NCI-H2029 treated with DMSO at 0.1 percent for 48 hours (cell line): ENCODE data around the gene RASIP1.
"Not testable (repeated sequence)": the region's sequence is repeated elsewhere in the genome, so short reads cannot be mapped to it uniquely, and the experiment has no call there.

ENCODE experiments used
- DNase-seq: peaks from one replicate; lab custom pipeline; 2025; lab: John Stamatoyannopoulos, UW

The RASIP1 gene

GRCh38 chr19:48740164-48740972, at the start of gene RASIP1:
Gene RASIP1, minus strand, starts transcription at chr19:48740610. Its CDS starts 328 bp downstream, at chr19:48740282.
- no peak for DNase-seq

DNA sequence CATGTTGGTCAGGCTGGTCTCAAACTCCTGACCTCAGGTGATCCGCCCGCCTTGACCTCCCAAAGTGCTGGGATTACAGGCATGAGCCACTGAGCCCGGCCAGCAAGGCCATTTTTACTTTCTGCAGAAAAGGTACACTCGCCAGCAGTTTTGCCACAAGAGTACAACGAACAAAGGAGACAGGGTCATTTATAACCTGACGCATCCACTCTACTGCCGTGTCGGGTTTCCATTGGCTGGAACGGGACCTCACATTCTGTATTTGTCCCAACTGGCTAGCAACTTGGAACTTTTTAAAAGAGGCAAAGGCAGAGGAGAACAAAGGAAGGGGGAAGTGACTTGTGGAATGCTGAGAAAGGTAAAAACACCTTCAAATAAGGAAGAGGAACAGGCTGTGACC, 46.9 kb upstream of the RASIP1 start:
- DNase-seq = not testable (repeated sequence)

DNA sequence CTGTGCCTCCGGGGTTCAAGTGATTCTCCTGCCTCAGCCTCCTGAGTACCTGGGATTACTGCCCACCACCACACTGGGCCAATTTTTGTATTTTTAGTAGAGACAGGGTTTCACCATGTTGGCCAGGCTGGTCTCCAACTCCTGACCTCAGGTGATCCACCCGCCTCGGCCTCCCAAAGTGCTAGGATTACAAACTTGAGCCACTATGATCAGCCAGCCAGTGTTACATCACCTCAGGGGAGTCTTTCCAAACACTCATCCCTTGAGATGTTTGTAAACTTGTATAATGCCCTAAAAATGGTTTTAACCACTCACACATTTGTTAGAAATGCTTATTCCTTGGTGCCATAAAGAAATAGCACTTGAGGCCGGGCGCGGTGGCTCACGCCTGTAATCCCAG, 46.0 kb upstream of the RASIP1 start:
- DNase-seq = not testable (repeated sequence)

GRCh38 chr19:48784527-48784926, 44.1 kb upstream of the RASIP1 start:
- no peak for DNase-seq

DNA sequence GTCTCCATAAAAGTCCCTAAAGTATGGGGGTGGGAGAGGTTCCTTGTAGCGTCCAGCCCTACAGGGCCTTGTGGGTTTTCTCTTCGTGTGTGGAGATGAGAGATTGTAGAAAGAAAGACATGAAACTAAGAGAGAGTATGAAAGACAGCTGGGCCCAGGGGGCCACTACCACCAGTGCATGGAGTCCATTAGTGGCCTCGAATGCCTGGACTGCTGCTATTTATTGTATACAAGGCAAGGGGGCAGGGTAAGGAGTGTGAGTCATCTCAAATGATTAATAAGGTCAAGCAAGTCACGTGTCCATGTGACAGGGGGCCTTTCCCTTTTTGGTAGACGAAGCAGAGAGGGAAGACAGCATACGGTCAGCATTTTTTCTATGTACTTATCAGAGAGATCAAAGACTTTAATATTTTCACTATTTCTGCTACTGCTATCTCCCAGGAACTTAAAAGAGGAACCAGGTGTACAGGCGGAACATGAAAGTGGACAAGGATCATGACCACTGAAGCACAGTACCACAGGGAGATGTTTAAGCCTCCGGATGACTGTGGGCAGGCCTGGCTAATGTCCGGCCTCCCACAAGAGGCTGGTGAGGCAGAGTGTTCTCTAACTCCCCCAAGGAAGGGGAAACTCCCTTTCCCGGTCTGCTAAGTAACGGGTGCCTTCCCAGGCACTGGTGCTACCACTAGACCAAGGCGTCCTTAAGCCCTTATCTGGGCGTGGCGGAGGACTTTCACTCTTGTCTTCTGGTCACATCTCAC, 40.4 kb upstream of the RASIP1 start:
- no peak for DNase-seq

- DNase-seq = no peak
These were observed 39.2 kb upstream of the RASIP1 start for GRCh38 chr19:48779636-48780035.

DNA sequence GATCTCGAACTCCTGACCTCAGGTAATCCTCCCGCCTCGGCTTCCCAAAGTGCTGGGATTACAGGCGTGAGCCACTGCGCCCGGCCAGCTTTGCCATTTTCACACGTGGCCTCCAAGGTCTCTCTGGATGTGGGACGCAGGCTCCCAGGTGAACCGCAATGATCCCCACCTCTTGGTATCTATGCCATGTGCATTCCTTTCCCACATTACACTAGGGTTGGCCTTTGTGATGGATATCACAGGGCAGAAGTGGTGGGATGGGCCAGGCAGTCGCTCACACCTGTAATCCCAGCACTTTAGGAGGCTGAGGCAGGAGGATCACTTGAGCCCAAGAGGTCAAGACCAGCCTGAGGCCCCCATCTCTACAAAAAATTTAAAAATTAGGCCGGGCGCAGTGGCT, 37.3 kb upstream of the RASIP1 start:
- no peak for DNase-seq

- DNase-seq = no peak
These were observed 36.7 kb upstream of the RASIP1 start for GRCh38 chr19:48777139-48777538.

DNA sequence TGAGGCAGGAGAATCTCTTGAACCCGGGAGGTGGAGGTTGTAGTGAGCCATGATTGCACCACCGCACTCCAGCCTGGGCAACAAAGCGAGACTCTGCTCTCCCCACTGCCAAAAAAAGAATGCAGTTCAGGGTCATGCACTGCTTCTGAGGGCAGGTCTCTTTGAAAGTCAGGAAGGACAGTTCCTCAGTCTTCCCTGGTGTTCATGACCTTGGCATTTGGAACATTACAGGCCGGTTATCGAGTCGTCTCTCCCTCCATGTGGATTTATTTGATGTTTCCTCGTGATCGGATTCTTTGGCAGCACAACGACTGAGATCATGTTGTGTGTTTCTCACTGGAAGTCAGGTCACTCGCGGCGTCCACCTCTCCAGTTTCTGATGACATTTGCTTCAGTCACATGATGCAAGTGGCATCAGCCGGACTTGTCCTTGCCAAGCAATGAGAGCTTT, 32.1 kb upstream of the RASIP1 start:
- DNase-seq = no peak

GRCh38 chr19:48770734-48771472, 30.5 kb upstream of the RASIP1 start:
- no peak for DNase-seq

DNA sequence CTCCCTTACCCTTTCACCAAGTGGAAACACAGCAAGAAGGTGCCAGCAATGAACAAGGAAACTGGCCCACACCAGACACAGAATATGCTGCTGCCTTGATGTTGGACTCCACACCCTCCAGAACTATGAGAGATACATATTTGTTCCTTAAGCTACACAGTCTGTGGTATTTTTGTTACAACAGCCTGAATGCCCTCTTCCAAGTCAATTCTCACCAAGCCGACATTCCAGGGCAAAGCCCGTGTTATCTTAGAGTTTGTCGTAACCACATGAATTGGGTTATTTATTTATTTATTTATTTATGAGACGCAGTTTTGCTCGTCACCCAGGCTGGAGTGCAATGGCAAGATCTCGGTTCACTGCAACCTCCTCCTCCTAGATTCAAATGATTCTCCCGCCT, 29.9 kb upstream of the RASIP1 start:
- no peak for DNase-seq

GRCh38 chr19:48768994-48769713, 28.7 kb upstream of the RASIP1 start:
- no peak for DNase-seq

GRCh38 chr19:48768171-48768753, 27.9 kb upstream of the RASIP1 start:
- DNase-seq = not testable (repeated sequence)

DNA sequence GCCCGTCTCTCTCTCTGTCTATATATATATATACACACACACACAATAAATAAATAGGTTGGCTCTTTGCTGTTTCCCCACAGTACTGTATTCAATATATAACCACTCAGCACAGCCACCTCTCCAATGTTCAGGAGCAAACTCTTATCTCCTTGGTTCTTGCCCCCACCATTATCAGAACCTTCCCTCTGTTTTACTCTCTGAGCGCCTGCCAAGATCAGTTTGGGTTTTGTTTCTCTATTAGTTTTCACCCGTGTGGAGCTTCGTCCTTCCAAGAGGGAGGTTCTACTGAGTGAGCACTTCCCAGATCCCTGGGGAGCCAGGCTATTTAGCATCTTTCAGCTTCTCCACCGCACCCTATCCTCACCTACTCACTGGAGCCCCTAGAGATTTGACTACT, 25.4 kb upstream of the RASIP1 start:
- not testable (repeated sequence) for DNase-seq

DNA sequence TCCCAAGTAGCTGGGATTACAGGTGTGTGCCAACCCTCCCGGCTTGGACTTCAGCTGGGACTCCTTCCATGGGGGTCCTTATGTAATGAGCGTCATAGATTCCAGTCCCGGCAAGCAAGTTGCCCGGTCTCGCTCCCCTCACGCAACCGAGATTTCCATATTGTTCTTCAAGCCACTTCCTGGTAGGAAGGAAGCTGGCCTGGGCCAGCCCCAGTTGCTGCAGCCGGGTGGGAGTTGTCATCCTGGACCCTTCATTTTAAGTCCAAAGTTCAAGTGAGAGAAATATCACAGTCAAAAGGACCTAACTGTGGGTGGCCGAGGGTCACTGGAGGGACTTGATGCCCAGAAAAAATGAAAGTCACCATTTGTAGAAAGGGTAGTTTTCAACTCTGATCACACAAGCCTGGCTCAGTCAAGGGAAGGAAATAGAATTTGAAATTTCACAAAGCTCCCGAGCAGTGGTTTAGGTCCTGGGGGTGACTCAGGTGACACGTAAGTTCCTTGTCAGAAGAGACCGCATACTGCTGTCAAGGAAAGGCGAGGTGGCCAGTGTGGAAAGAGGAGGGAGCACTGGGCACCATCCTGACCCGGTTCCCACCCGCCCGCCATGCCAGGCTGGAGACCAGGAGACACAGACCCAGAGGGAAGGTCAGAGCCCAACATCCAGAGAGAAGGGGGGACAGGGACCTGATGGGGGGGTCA, 20.2 kb upstream of the RASIP1 start:
- DNase-seq = no peak

DNA sequence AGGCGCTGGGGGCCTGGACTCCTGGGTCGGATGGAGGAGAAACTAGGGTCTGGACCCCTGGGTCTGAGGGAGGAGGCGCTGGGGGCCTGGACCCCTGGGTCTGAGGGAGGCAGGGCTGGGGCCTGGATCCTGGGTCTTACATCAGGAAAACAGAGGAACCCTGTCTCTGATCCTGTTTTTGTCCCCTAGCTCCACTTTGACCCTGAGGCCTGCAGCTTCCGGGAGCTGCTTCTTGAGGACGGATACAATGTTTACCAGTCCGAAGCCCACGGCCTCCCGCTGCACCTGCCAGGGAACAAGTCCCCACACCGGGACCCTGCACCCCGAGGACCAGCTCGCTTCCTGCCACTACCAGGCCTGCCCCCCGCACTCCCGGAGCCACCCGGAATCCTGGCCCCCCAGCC, 17.3 kb upstream of the RASIP1 start:
- DNase-seq = no peak

DNA sequence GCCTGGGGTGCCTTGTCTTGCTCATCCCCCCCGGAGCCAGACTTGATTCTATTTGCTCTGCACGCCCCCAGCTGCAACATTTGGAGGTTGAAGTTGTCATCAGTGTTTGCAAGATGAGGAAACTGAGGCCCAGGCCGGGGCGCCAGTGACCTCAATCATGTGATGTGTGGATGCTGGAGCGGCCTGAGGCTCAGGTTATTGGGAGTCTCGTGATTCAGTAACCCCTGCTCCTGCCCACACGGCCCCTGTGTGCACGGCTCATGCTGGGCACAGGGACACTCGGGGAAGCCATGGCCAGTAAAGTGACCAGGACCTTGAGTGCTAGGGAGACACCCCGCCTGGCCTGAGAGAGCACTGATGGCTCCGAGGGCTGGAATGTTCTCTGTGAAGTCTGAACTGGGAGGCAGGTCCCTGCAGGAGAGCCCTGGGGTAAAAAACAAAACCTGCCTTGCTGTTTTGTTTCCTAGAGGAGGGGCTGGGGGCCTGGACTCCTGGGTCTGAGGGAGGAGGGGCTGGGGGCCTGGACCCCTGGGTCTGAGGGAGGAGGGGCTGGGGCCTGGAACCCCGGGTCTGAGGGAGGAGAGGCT, 16.8 kb upstream of the RASIP1 start:
- DNase-seq = no peak

- no peak for DNase-seq
These were observed 16.3 kb upstream of the RASIP1 start for GRCh38 chr19:48756686-48757085.

GRCh38 chr19:48756212-48756611, 15.8 kb upstream of the RASIP1 start:
- no peak for DNase-seq

DNA sequence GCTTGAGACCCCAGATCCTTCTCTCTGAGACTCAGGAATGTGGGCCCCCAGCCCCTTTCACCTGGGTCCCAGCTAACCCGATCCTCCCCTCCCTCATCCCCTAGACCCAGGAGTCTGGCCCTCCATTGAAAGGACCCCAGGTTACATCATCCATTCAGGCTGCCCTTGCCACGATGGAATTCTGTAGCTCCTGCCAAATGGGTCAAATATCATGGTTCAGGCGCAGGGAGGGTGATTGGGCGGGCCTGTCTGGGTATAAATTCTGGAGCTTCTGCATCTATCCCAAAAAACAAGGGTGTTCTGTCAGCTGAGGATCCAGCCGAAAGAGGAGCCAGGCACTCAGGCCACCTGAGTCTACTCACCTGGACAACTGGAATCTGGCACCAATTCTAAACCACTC, 15.4 kb upstream of the RASIP1 start:
- DNase-seq = no peak
